Mammary epithelial cell (primary cell): ENCODE measurements around the gene FBP1.

Experiments used
- EZH2 ChIP-seq: IDR thresholded peaks from 2 replicates; pipeline ENCODE4 v1.6.1; 2012; ENCODE audit warnings: low read length, inconsistent platforms, borderline replicate concordance
- TF ChIP-seq, protein P1 (sequence below), 2 donors: IDR thresholded peaks in 1 of 2; conservative IDR thresholded peaks in 1 of 2; 2 replicates each; pipeline ENCODE4 v1.5.1; 2011 to 2012; ENCODE audit warnings: inconsistent platforms in 2 of 2, low read length in 2 of 2, mild to moderate bottlenecking in 2 of 2, control low read depth in 1 of 2, low read depth in 1 of 2; ENCODE audit not compliant: insufficient read depth in 1 of 2; ENCODE audit errors: extremely low read depth in 1 of 2

DNA sequence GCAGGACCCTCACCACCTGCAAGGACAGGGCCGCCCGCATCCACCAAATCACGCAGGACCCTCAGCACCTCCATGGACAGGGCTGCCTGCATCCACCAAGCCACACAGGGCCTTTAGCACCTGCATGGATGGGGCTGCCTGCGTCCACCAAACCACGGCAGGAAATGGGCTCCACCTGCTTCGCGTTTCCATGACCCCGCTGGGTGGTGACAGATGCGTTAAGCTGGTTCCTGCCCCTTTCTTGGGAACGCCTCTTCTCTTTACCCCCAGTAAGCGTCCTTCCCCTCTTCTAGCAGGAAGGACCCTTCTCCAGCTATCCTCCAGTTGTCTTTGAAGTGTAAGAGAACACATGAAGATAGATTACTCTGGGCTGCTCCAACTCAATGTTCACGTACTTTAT, 13.5 kb downstream of the FBP1 start:
- TF ChIP-seq, protein P1, sequence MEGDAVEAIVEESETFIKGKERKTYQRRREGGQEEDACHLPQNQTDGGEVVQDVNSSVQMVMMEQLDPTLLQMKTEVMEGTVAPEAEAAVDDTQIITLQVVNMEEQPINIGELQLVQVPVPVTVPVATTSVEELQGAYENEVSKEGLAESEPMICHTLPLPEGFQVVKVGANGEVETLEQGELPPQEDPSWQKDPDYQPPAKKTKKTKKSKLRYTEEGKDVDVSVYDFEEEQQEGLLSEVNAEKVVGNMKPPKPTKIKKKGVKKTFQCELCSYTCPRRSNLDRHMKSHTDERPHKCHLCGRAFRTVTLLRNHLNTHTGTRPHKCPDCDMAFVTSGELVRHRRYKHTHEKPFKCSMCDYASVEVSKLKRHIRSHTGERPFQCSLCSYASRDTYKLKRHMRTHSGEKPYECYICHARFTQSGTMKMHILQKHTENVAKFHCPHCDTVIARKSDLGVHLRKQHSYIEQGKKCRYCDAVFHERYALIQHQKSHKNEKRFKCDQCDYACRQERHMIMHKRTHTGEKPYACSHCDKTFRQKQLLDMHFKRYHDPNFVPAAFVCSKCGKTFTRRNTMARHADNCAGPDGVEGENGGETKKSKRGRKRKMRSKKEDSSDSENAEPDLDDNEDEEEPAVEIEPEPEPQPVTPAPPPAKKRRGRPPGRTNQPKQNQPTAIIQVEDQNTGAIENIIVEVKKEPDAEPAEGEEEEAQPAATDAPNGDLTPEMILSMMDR (conservative IDR thresholded peaks at IDR 0.05 in 1 of 2, IDR thresholded peaks at IDR 0.05 in 1 of 2; ENCODE audit: extremely low read depth in 1 of 2, insufficient read depth in 1 of 2, low read depth in 1 of 2, low read length in 2 of 2): no peak
- no peak for TF ChIP-seq EZH2
